AG09319 (cell line): ENCODE measurements around the gene C12orf43.
A peak's percentile ranks its signal among the peaks of the same experiment; 100 is the strongest.

ENCODE experiments used
- DNase-seq: peaks from one replicate; pipeline ENCODE4 v3.0.0-alpha.2; 2010; ENCODE audit warnings: low read depth; ENCODE audit errors: extremely low read depth
- TF ChIP-seq, protein P1 (sequence below): IDR thresholded peaks from 2 replicates; pipeline ENCODE4 v1.5.1; 2011; ENCODE audit warnings: low read depth, mild to moderate bottlenecking, inconsistent platforms, low read length, moderate library complexity

The C12orf43 gene

DNA sequence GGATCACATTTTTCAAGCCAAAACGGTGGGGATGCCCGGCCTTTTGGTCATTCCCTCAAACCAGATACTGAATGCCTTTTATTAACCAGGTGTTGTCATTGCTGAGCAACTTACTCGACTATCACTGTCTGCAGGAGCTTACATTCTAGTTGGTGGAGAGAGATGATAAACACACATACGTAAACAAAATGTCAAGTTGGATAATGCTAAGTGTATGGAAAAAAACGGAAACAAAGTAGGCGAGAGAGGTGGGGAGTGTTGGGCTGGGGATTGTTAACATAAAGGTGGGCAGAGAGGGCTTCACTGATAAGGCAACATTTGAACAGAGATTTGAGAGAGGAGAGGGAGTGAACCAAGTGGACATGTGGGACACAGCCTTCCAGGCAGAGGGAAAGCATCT lies 4.5 kb downstream of the C12orf43 start:
- TF ChIP-seq, protein P1, sequence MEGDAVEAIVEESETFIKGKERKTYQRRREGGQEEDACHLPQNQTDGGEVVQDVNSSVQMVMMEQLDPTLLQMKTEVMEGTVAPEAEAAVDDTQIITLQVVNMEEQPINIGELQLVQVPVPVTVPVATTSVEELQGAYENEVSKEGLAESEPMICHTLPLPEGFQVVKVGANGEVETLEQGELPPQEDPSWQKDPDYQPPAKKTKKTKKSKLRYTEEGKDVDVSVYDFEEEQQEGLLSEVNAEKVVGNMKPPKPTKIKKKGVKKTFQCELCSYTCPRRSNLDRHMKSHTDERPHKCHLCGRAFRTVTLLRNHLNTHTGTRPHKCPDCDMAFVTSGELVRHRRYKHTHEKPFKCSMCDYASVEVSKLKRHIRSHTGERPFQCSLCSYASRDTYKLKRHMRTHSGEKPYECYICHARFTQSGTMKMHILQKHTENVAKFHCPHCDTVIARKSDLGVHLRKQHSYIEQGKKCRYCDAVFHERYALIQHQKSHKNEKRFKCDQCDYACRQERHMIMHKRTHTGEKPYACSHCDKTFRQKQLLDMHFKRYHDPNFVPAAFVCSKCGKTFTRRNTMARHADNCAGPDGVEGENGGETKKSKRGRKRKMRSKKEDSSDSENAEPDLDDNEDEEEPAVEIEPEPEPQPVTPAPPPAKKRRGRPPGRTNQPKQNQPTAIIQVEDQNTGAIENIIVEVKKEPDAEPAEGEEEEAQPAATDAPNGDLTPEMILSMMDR = no peak
- no peak for DNase-seq

DNA sequence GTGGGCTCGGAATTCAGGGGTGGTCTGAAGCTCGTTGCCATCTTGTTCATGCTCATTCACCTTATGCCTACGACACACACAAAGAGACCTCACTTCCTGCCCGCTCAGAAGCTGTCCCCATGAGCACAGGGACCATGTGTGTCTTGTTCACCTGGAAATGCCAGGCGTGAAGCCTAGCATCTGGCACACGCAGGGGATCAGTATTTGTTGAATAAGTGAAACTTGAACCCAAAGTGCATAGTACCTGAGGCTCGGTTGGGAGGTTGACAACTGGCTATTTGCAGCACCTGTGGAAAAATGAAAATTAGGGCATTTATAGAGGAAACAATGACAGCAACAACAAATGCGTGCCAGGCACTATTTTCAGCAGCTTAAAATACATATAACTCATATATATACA lies 5.4 kb downstream of the C12orf43 start:
- DNase-seq = no peak
- TF ChIP-seq, protein P1 = no peak

DNA sequence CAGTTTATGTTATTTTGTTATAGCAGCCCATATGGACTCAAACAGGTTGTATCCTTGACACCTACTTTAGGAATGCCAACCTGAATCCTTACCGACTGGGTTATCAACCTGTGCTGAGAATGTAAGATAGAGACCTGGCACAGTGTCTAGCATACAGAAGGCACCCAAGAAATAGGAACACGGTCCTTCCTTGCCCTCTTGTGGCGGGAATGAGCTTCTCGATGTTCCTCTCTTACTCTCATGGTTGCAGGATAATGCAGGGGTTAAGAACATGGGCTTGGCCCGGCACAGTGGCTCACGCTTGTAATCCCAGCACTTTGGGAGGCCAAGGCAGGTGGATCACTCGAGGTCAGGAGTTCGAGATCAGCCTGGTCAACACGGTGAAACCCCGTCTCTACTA lies 6.5 kb downstream of the C12orf43 start:
- no peak for DNase-seq
- TF ChIP-seq, protein P1 = peak; percentile 26

DNA sequence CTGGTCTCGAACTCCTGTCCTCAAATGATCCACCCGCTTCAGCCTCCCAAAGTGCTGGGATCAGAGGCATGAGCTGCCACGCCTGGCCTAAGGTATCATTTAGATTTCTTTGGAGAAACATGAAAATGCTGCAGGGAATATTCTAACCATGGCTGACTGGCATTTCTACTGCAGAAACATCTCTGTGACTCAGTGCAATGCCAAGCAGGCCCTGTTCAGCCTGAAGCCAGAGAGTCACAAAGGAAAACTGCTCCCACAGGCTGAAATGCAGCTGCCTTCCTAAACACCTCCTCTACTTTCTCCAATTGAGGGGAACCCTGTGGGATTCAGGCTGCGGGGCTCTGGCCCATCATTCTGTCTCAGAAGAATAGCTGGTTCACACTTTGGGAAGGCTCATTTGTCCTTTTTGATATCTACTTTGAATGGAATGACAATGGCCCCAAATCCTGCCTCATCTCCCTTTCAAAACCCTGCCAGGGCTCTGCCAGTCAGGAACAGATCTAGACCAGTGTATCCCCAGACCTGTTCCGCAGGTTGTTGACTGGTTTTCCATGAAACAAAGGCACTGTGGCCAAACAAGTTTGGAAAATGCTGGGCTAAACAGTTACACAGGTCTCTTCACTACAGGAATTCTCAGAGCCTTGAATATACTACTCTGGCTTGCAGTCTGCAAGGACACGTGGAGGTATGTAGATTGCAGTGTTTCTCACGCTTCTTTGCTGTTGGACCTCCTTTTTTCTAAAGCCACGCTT lies 7.8 kb downstream of the C12orf43 start:
- no peak for DNase-seq
- TF ChIP-seq, protein P1 = no peak

DNA sequence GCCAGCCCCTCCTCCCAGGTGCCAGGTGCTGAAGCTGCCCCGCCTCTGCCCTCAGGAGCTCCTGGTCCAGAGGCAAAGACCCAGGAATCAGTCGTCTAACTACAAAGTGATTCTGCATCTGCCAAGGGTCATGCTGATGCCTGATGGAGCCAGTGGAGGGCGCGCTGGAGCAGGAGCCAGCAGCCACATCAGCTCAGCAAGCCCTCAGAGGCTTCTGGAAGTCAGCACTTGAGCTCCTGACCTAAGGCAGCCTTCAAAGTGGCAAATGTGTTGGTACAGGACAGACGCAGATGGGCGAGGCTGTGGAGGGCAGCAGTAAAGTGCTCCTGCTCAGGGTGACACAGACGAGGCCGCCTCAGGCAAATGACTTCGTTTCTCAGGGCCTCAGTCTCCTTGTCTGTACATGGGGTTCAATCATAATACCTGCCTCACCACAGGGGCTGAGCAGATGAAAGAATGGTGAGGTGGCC lies 10.9 kb downstream of the C12orf43 start:
- no peak for DNase-seq
- TF ChIP-seq, protein P1 = peak; percentile 75

DNA sequence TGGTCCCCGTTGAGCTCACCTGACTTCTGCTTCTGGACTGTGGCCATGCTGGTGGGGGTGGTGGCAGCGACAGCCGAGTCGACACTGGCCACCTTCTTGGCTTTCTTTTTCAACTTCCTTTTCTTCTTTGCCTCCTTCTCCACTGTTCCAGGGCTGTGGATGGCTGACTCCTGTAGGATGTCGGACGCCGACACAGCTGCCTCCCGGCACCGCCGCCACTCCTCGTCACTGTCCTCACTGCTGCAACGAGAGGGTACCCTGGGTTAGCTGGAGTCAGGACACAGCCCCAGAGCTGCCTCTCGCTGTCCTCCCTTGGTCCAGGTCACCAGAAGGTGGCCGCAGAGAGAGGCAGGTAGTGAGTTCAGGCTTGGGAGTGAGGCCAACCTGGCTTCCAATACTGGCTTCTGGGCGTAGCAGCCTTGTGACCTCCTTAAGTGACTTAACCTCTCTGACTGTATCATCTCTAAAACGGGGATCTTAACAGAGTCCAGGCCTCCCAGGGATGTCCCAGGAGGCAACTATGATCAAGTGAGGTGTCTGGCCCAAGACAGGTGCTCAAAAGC lies 12.0 kb downstream of the C12orf43 start:
- TF ChIP-seq, protein P1 = no peak
- no peak for DNase-seq

DNA sequence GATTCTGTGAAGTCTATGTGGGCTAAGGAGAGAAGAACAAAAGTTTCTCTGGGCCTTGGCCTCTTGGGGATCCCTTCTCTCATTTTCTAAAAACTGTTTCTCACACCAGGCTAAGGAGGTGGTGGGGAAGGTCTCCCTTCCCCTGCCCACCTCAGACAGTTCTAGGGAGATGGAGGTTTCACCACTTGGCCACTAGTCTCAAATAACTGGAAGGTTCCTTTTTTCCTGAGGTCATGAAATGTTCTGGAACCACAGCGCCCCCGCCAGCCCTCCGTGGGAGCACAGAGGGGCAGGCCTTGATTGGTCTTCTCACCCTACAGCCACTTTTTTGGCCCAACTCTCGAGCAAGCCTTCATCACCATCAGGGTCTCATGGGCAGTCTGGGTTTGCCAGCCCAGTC lies 12.6 kb downstream of the C12orf43 start:
- no peak for DNase-seq
- TF ChIP-seq, protein P1 = no peak; the same call in 1 of the 2 replicates
